ENCODE data around the gene IQSEC3. TPM values are rescaled to one million over a fixed set of nuclear protein-coding genes. Genes with fewer than 3 reads are reported as not detected.
A peak's percentile ranks its signal among the peaks of the same experiment; 100 is the strongest.

IQSEC3 gene
- total and polyA plus RNA-seq, 5 donors = 1.3 to 3.6 (median 1.5) TPM

GRCh38 chr12:145369-145960, 78.9 kb downstream of the IQSEC3 start:
- H3K27me3 ChIP-seq (ENCODE audit: control insufficient read depth, insufficient read depth) = no peaks in the 10 kb centered on the region
- no peak overlapping the region for H3K4me3 ChIP-seq (ENCODE audit: low read length)
- H3K4me1 ChIP-seq (ENCODE audit: control insufficient read depth, insufficient read depth, low read length) = no peaks in the 10 kb centered on the region
- ATAC-seq (peak in 1 of 2 donors; percentile 45), DNase-seq (peak in 1 of 3 donors; percentile 52)
- no peak overlapping the region for H3K27ac ChIP-seq (ENCODE audit: low read length)
- 53% methylated on average over 14 of the region's 14 CpGs for WGBS
- no peaks in the 10 kb centered on the region for H3K9me3 ChIP-seq (ENCODE audit: control insufficient read depth, low read length)
- intact Hi-C loops (cut with DNase I) = no loop called here

- no peak for ATAC-seq
- H3K4me3 ChIP-seq (ENCODE audit: low read length) = no peak overlapping the region
- H3K9me3 ChIP-seq (ENCODE audit: control insufficient read depth, low read length) = no peaks in the 10 kb centered on the region
- no peaks in the 10 kb centered on the region for H3K4me1 ChIP-seq (ENCODE audit: control insufficient read depth, insufficient read depth, low read length)
- H3K27me3 ChIP-seq (ENCODE audit: control insufficient read depth, insufficient read depth) = no peaks in the 10 kb centered on the region
- intact Hi-C loops (cut with DNase I) = no loop called here
- DNase-seq = no peak
- no peak overlapping the region for H3K27ac ChIP-seq (ENCODE audit: low read length)
- WGBS = 90% methylated on average over 9 of the region's 9 CpGs
Measured at GRCh38 chr12:147242-147641, 80.7 kb downstream of the IQSEC3 start.

- no peaks in the 10 kb centered on the region for H3K9me3 ChIP-seq (ENCODE audit: control insufficient read depth, low read length)
- H3K27me3 ChIP-seq (ENCODE audit: control insufficient read depth, insufficient read depth) = no peaks in the 10 kb centered on the region
- H3K27ac ChIP-seq (ENCODE audit: low read length) = no peak overlapping the region
- DNase-seq (no peak), ATAC-seq (no peak)
- WGBS = 82% methylated on average over 18 of the region's 18 CpGs
- H3K4me1 ChIP-seq (ENCODE audit: control insufficient read depth, insufficient read depth, low read length) = no peaks in the 10 kb centered on the region
- intact Hi-C loops (cut with DNase I) = no loop called here
- H3K4me3 ChIP-seq (ENCODE audit: low read length) = no peak overlapping the region
Measured at GRCh38 chr12:148676-149416, 82.3 kb downstream of the IQSEC3 start.

- intact Hi-C loops (cut with DNase I) = no loop called here
- 81% methylated on average over 5 of the region's 5 CpGs for WGBS
Measured at GRCh38 chr12:151579-151978, 85.0 kb downstream of the IQSEC3 start.

GRCh38 chr12:152440-152839, 85.9 kb downstream of the IQSEC3 start:
- no peaks in the 10 kb centered on the region for H3K4me1 ChIP-seq (ENCODE audit: control insufficient read depth, insufficient read depth, low read length)
- no peaks in the 10 kb centered on the region for H3K9me3 ChIP-seq (ENCODE audit: control insufficient read depth, low read length)
- no peaks in the 10 kb centered on the region for H3K27me3 ChIP-seq (ENCODE audit: control insufficient read depth, insufficient read depth)
- intact Hi-C loops (cut with DNase I) = no loop called here
- 53% methylated on average over 3 of the region's 3 CpGs for WGBS
- no peak for DNase-seq
- no peak for ATAC-seq
- no peak overlapping the region for H3K27ac ChIP-seq (ENCODE audit: low read length)
- no peak overlapping the region for H3K4me3 ChIP-seq (ENCODE audit: low read length)

More at GRCh38 chr12:151579-151978, 85.0 kb downstream of the IQSEC3 start:
- DNase-seq = no peak
- H3K27me3 ChIP-seq (ENCODE audit: control insufficient read depth, insufficient read depth) = no peaks in the 10 kb centered on the region
- no peaks in the 10 kb centered on the region for H3K9me3 ChIP-seq (ENCODE audit: control insufficient read depth, low read length)
- H3K27ac ChIP-seq (ENCODE audit: low read length) = no peak overlapping the region
- H3K4me1 ChIP-seq (ENCODE audit: control insufficient read depth, insufficient read depth, low read length) = no peaks in the 10 kb centered on the region
- no peak overlapping the region for H3K4me3 ChIP-seq (ENCODE audit: low read length)
- no peak for ATAC-seq

- H3K27ac ChIP-seq (ENCODE audit: low read length) = no peak overlapping the region
- DNase-seq (peak; percentile 48 to 82 (median 72)), ATAC-seq (peak; percentile 47 to 64)
- no peak overlapping the region for H3K4me3 ChIP-seq (ENCODE audit: low read length)
- intact Hi-C loops (cut with DNase I) = no loop called here
- no peaks in the 10 kb centered on the region for H3K4me1 ChIP-seq (ENCODE audit: control insufficient read depth, insufficient read depth, low read length)
- no peaks in the 10 kb centered on the region for H3K9me3 ChIP-seq (ENCODE audit: control insufficient read depth, low read length)
- no peaks in the 10 kb centered on the region for H3K27me3 ChIP-seq (ENCODE audit: control insufficient read depth, insufficient read depth)
- 18% methylated on average over 11 of the region's 11 CpGs for WGBS
Measured at GRCh38 chr12:153080-153746, 86.6 kb downstream of the IQSEC3 start.

- no peaks in the 10 kb centered on the region for H3K9me3 ChIP-seq (ENCODE audit: control insufficient read depth, low read length)
- no peak overlapping the region for H3K4me3 ChIP-seq (ENCODE audit: low read length)
- H3K27me3 ChIP-seq (ENCODE audit: control insufficient read depth, insufficient read depth) = no peaks in the 10 kb centered on the region
- no peak for ATAC-seq
- no peak for DNase-seq
- WGBS = 90% methylated on average over 12 of the region's 12 CpGs
- intact Hi-C loops (cut with DNase I) = no loop called here
- no peaks in the 10 kb centered on the region for H3K4me1 ChIP-seq (ENCODE audit: control insufficient read depth, insufficient read depth, low read length)
- no peak overlapping the region for H3K27ac ChIP-seq (ENCODE audit: low read length)
Measured at GRCh38 chr12:154058-154457, 87.5 kb downstream of the IQSEC3 start.

GRCh38 chr12:155006-155405, 88.4 kb downstream of the IQSEC3 start:
- Histone ChIP-seq H3K4me3 (ENCODE audit: low read length) (no peak overlapping the region), H3K4me1 (ENCODE audit: control insufficient read depth, insufficient read depth, low read length) (no peaks in the 10 kb centered on the region), H3K9me3 (ENCODE audit: control insufficient read depth, low read length) (no peaks in the 10 kb centered on the region), H3K27ac (ENCODE audit: low read length) (no peak overlapping the region), H3K27me3 (ENCODE audit: control insufficient read depth, insufficient read depth) (no peaks in the 10 kb centered on the region)
- intact Hi-C loops (cut with DNase I) = no loop called here
- 87% methylated on average over 9 of the region's 9 CpGs for WGBS
- DNase-seq = no peak
- ATAC-seq = no peak

- intact Hi-C loops (cut with DNase I) = no loop called here
- ATAC-seq = no peak
- no peaks in the 10 kb centered on the region for H3K27me3 ChIP-seq (ENCODE audit: control insufficient read depth, insufficient read depth)
- WGBS = 82% methylated on average over 8 of the region's 8 CpGs
- H3K27ac ChIP-seq (ENCODE audit: low read length) = no peak overlapping the region
- no peaks in the 10 kb centered on the region for H3K9me3 ChIP-seq (ENCODE audit: control insufficient read depth, low read length)
- H3K4me1 ChIP-seq (ENCODE audit: control insufficient read depth, insufficient read depth, low read length) = no peaks in the 10 kb centered on the region
- no peak for DNase-seq
- H3K4me3 ChIP-seq (ENCODE audit: low read length) = no peak overlapping the region
Measured at GRCh38 chr12:155646-156045, 89.1 kb downstream of the IQSEC3 start.

- intact Hi-C loops (cut with DNase I) = no loop called here
- Histone ChIP-seq H3K4me1 (ENCODE audit: control insufficient read depth, insufficient read depth, low read length) (no peaks in the 10 kb centered on the region), H3K9me3 (ENCODE audit: control insufficient read depth, low read length) (no peaks in the 10 kb centered on the region), H3K4me3 (ENCODE audit: low read length) (no peak overlapping the region), H3K27ac (ENCODE audit: low read length) (no peak overlapping the region), H3K27me3 (ENCODE audit: control insufficient read depth, insufficient read depth) (no peaks in the 10 kb centered on the region)
- 90% methylated on average over 13 of the region's 13 CpGs for WGBS
- ATAC-seq = no peak
- DNase-seq = no peak
Measured at GRCh38 chr12:156945-157344, 90.4 kb downstream of the IQSEC3 start.

GRCh38 chr12:157644-158043, 91.1 kb downstream of the IQSEC3 start:
- Histone ChIP-seq H3K27me3 (ENCODE audit: control insufficient read depth, insufficient read depth) (no peaks in the 10 kb centered on the region), H3K9me3 (ENCODE audit: control insufficient read depth, low read length) (no peaks in the 10 kb centered on the region), H3K4me1 (ENCODE audit: control insufficient read depth, insufficient read depth, low read length) (no peaks in the 10 kb centered on the region), H3K27ac (ENCODE audit: low read length) (no peak overlapping the region), H3K4me3 (ENCODE audit: low read length) (no peak overlapping the region)
- ATAC-seq = no peak
- 92% methylated on average over 12 of the region's 12 CpGs for WGBS
- no peak for DNase-seq
- intact Hi-C loops (cut with DNase I) = no loop called here

Measured in right cardiac atrium (tissue), 5 donors.